CD14-positive monocyte (primary cell): ENCODE data around the gene TMPRSS12. TPM values are rescaled to one million over a fixed set of nuclear protein-coding genes. Genes with fewer than 3 reads are reported as not detected.
"Not testable (repeated sequence)": the region's sequence is repeated elsewhere in the genome, so short reads cannot be mapped to it uniquely, and the experiment has no call there.

ENCODE experiments used
- DNase-seq, 3 donors: peaks; one replicate each; pipeline ENCODE4 v3.0.0-alpha.2; 2011 to 2022
- H2AFZ ChIP-seq: 2 replicates; pipeline ENCODE4 v1.6.0; 2012; ENCODE audit warnings: mild to moderate bottlenecking, low read depth, low read length, inconsistent platforms; ENCODE audit not compliant: insufficient read depth, poor library complexity, severe bottlenecking
- H3K27ac ChIP-seq, 2 donors: 1 replicate in 1 of 2; 2 replicates in 1 of 2; pipeline ENCODE4 v1.5.1; 2012 to 2013; ENCODE audit warnings: low read length in 2 of 2, control low read depth in 1 of 2, inconsistent platforms in 1 of 2, low read depth in 1 of 2, mild to moderate bottlenecking in 1 of 2
- H3K27me3 ChIP-seq, 2 donors: one replicate each; pipeline versions ENCODE4 v1.6.0 to v1.6.1; 2011 to 2013; ENCODE audit warnings: low read length in 2 of 2; ENCODE audit not compliant: control insufficient read depth in 2 of 2, insufficient read depth in 2 of 2
- H3K36me3 ChIP-seq, 2 donors: replicated peaks in 1 of 2; 1 replicate in 1 of 2; 2 replicates in 1 of 2; pipeline versions ENCODE4 v1.5.1 to v1.6.1; 2012 to 2013; ENCODE audit warnings: low read length in 2 of 2, control low read depth in 1 of 2, inconsistent platforms in 1 of 2, mild to moderate bottlenecking in 1 of 2; ENCODE audit not compliant: insufficient read depth in 2 of 2, control insufficient read depth in 1 of 2
- H3K4me1 ChIP-seq, 2 donors: 1 replicate in 1 of 2; 2 replicates in 1 of 2; pipeline versions ENCODE4 v1.5.1 to v1.6.1; 2012 to 2013; ENCODE audit warnings: low read length in 2 of 2, control low read depth in 1 of 2, inconsistent platforms in 1 of 2, mild to moderate bottlenecking in 1 of 2, moderate library complexity in 1 of 2; ENCODE audit not compliant: insufficient read depth in 2 of 2, control insufficient read depth in 1 of 2
- H3K4me2 ChIP-seq: replicated peaks from 2 replicates; pipeline ENCODE3; 2012; ENCODE audit warnings: low read length, moderate library complexity, mild to moderate bottlenecking; ENCODE audit not compliant: poor library complexity, severe bottlenecking; ENCODE audit errors: extremely low read depth
- H3K4me3 ChIP-seq, 3 experiments: fragments of 200-600 bp in 1 of 3; sonication (generic) in 1 of 3; replicated peaks in 1 of 3; 1 replicate in 2 of 3; 2 replicates in 1 of 3; pipeline ENCODE4 v1.5.1; 2011 to 2013; ENCODE audit warnings: low read length in 3 of 3, mild to moderate bottlenecking in 3 of 3, control low read depth in 2 of 3, low read depth in 2 of 3, inconsistent platforms in 1 of 3, moderate library complexity in 1 of 3
- H3K79me2 ChIP-seq: 2 replicates; pipeline ENCODE4 v1.6.0; 2012; ENCODE audit warnings: mild to moderate bottlenecking, control low read depth, inconsistent platforms, low read length, moderate library complexity; ENCODE audit not compliant: insufficient read depth
- H3K9ac ChIP-seq: 2 replicates; pipeline ENCODE4 v1.6.0; 2017; ENCODE audit warnings: low read length, mild to moderate bottlenecking; ENCODE audit not compliant: insufficient read depth, poor library complexity, severe bottlenecking
- H3K9me3 ChIP-seq, 2 donors: replicated peaks in 1 of 2; 1 replicate in 1 of 2; 2 replicates in 1 of 2; pipeline versions ENCODE4 v1.5.1 to v1.6.1; 2012 to 2013; ENCODE audit warnings: low read length in 2 of 2, control low read depth in 1 of 2; ENCODE audit not compliant: control insufficient read depth in 1 of 2, insufficient read depth in 1 of 2
- H4K20me1 ChIP-seq: 2 replicates; pipeline ENCODE4 v1.6.0; 2012; ENCODE audit warnings: mild to moderate bottlenecking, low read length, control low read depth, moderate library complexity; ENCODE audit not compliant: insufficient read depth
- H3K27ac Mint-ChIP-seq, 7 donors: one replicate each; pipeline ENCODE4 v1.8.0; 2020; ENCODE audit warnings: mild to moderate bottlenecking in 7 of 7, mixed read lengths in 7 of 7, moderate library complexity in 6 of 7, inconsistent platforms in 2 of 7
- H3K27me3 Mint-ChIP-seq, 3 donors: one replicate each; pipeline ENCODE4 v1.8.0; 2021 to 2022; ENCODE audit warnings: low read depth in 3 of 3, mild to moderate bottlenecking in 3 of 3, mixed read lengths in 3 of 3, moderate library complexity in 3 of 3, inconsistent platforms in 1 of 3
- H3K36me3 Mint-ChIP-seq, 2 donors: one replicate each; pipeline ENCODE4 v1.8.0; 2020; ENCODE audit warnings: mixed read lengths in 2 of 2, inconsistent platforms in 1 of 2, mild to moderate bottlenecking in 1 of 2
- H3K4me1 Mint-ChIP-seq: one replicate; pipeline ENCODE4 v1.8.0; 2020; ENCODE audit warnings: mild to moderate bottlenecking, mixed read lengths
- H3K4me3 Mint-ChIP-seq, 2 donors: one replicate each; pipeline ENCODE4 v1.8.0; 2020; ENCODE audit warnings: mild to moderate bottlenecking in 2 of 2, mixed read lengths in 2 of 2, moderate library complexity in 1 of 2
- H3K9me3 Mint-ChIP-seq, 7 donors: one replicate each; pipeline ENCODE4 v1.8.0; 2020 to 2022; ENCODE audit warnings: mixed read lengths in 7 of 7, mild to moderate bottlenecking in 6 of 7, moderate library complexity in 6 of 7, inconsistent platforms in 2 of 7
- CTCF ChIP-seq: fragments of 200-600 bp; IDR thresholded peaks from one replicate; pipeline ENCODE4 v1.8.0; 2022; ENCODE audit warnings: antibody characterized with exemption, mild to moderate bottlenecking
- WGBS: methylation state at CpG from one replicate; pipeline ENCODE4 v1.1.5; 2013; ENCODE audit warnings: missing lambda C conversion rate; ENCODE audit not compliant: insufficient coverage; 5-methylcytosine and 5-hydroxymethylcytosine counted together
- intact Hi-C, 2 donors: fragments of 100-400 bp; cut with micrococcal nuclease; formaldehyde crosslinking; loops; one replicate each; pipeline versions ENCODE4 v1.15.0 to v1.15.1; 2023
- polyA plus RNA-seq, 3 donors: library from polyadenylated mRNA; depleted of rRNA in 1 of 3; unstranded in 2 of 3; stranded (reverse) in 1 of 3; fragments of 300-500 nt in 2 of 3; fragments of >200 nt in 1 of 3; fragmentation: Illumina TruSeq in 2 of 3; gene quantifications; 1 replicate in 2 of 3; 2 replicates in 1 of 3; pipeline ENCODE4 v1.2.3, GENCODE V29; 2012 to 2021

TMPRSS12 gene
- polyA plus RNA-seq, 3 donors: not detected

GRCh38 chr12:50822082-50822481 lies 20.6 kb upstream of the TMPRSS12 start:
- Mint-ChIP-seq H3K27ac (peak overlapping the region in 1 of 7 donors; percentile 75), H3K9me3 (no peaks in the 10 kb centered on the region)
- WGBS: 80% methylated on average over 1 of the region's 1 CpG

DNA sequence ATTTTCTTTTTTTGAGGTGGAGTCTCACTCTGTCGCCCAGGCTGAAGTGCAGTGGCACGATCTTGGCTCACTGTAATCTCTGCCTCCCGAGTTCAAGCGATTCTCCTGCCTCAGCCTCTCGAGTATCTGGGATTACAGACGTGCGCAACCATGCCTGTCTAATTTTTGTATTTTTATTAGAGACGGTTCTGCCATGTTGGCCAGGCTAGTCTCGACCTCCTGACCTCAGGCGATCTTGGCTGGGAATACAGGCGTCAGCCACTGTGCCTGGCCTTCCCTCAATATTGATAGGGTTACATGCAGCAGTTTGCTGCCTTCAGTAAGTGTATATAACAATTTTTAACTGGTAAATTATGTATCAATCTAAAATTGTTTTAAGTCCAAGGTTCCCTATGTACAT lies 19.0 kb upstream of the TMPRSS12 start:
- H3K27me3 ChIP-seq, H3K4me3 ChIP-seq, H3K9me3 Mint-ChIP-seq, H2AFZ ChIP-seq, H4K20me1 ChIP-seq, H3K27ac ChIP-seq, intact Hi-C loops, H3K4me3 Mint-ChIP-seq, H3K79me2 ChIP-seq, H3K27ac Mint-ChIP-seq, H3K27me3 Mint-ChIP-seq, H3K9me3 ChIP-seq, H3K4me1 Mint-ChIP-seq, DNase-seq, H3K4me2 ChIP-seq, H3K9ac ChIP-seq, H3K4me1 ChIP-seq: not testable (repeated sequence)
- H3K36me3 ChIP-seq: peaks cover 12 to 25% of the 10 kb centered on the region in 2 donors
- WGBS: 100% methylated on average over 6 of the region's 11 CpGs
- H3K36me3 Mint-ChIP-seq: peaks cover 8 to 16% of the 10 kb centered on the region in 2 donors

More at GRCh38 chr12:50822082-50822481, 20.6 kb upstream of the TMPRSS12 start:
- no peak overlapping the region for H2AFZ ChIP-seq
- no peaks in the 10 kb centered on the region for H3K27me3 Mint-ChIP-seq
- no peaks in the 10 kb centered on the region for H3K79me2 ChIP-seq
- no peak overlapping the region for H3K4me3 Mint-ChIP-seq
- no peaks in the 10 kb centered on the region for H3K9me3 ChIP-seq
- peaks cover 26 to 42% of the 10 kb centered on the region in 2 donors for H3K36me3 ChIP-seq
- peaks cover 0 to 3% of the 10 kb centered on the region in 2 donors for H3K4me1 ChIP-seq
- no peak overlapping the region for H3K9ac ChIP-seq
- intact Hi-C loops: no loop called here
- H3K4me1 Mint-ChIP-seq: peaks cover 5% of the 10 kb centered on the region
- no peak for TF ChIP-seq CTCF
- no peaks in the 10 kb centered on the region for H4K20me1 ChIP-seq
- H3K4me2 ChIP-seq: no peak overlapping the region
- no peak overlapping the region for H3K4me3 ChIP-seq
- peaks cover 19 to 31% of the 10 kb centered on the region in 2 donors for H3K36me3 Mint-ChIP-seq
- no peaks in the 10 kb centered on the region for H3K27me3 ChIP-seq
- H3K27ac ChIP-seq: no peak overlapping the region
- DNase-seq: no peak
